ENCODE data around the gene KCTD1. TPM values are rescaled to one million over a fixed set of nuclear protein-coding genes. Genes with fewer than 3 reads are reported as not detected.

Gene KCTD1
- total and polyA plus RNA-seq, 2 donors (not counting 1 experiment from before 2014, with no cell fraction given): 2.3 to 5.0 TPM

- no peak for ATAC-seq (ENCODE audit: low read depth)
- no peaks in the 10 kb centered on the region for H3K9me3 Mint-ChIP-seq (ENCODE audit: insufficient read depth)
- Histone ChIP-seq H3K4me3 (ENCODE audit: control extremely low read depth in 1 of 5, extremely low read depth in 1 of 5, insufficient read depth in 1 of 5, low read depth in 2 of 5, low read length in 4 of 5) (no peak overlapping the region), H3K36me3 (replicated peaks in 1 of 2; ENCODE audit: control extremely low read depth in 1 of 2, control insufficient read depth in 1 of 2, extremely low read depth in 1 of 2, insufficient read depth in 2 of 2, low read length in 1 of 2) (no peaks in the 10 kb centered on the region), H3K27ac (ENCODE audit: low read length in 2 of 2) (no peak overlapping the region), H4K20me1 (ENCODE audit: control insufficient read depth, insufficient read depth, low read length, poor library complexity, severe bottlenecking) (no peaks in the 10 kb centered on the region), H3K27me3 (replicated peaks in 1 of 4; ENCODE audit: control extremely low read depth in 1 of 4, control insufficient read depth in 3 of 4, insufficient read depth in 4 of 4, low read length in 3 of 4) (no peaks in the 10 kb centered on the region), H2AFZ (ENCODE audit: insufficient read depth, low read depth, low read length, poor library complexity, severe bottlenecking) (no peak overlapping the region), H3K9me3 (ENCODE audit: control extremely low read depth in 1 of 3, control insufficient read depth in 2 of 3, insufficient read depth in 1 of 3, low read length in 2 of 3) (no peaks in the 10 kb centered on the region), H3K4me1 (ENCODE audit: control insufficient read depth in 2 of 2, insufficient read depth in 2 of 2, low read length in 2 of 2) (no peaks in the 10 kb centered on the region), H3K9ac (ENCODE audit: low read length) (no peak overlapping the region), H3K4me2 (replicated peaks; ENCODE audit: low read depth, low read length, poor library complexity, severe bottlenecking) (no peak overlapping the region), H3K79me2 (ENCODE audit: control insufficient read depth, insufficient read depth, low read length) (no peaks in the 10 kb centered on the region)
- no peaks in the 10 kb centered on the region for H3K4me1 Mint-ChIP-seq
- TF ChIP-seq CTCF (IDR thresholded peaks at IDR 0.05): no peak
- no peak for TF ChIP-seq EZH2 (IDR thresholded peaks at IDR 0.05; ENCODE audit: borderline replicate concordance, insufficient read depth, low read depth, low read length, poor library complexity, severe bottlenecking)
- ChIA-PET CTCF (interaction anchor here (0.6 kb wide), 1 partner anchor 1881 kb away, joined by 4 read pairs; no protein-coding TSS in a partner anchor), POLR2A (no interaction called here)
- no peak overlapping the region for H3K4me3 Mint-ChIP-seq
- H3K27me3 Mint-ChIP-seq: no peaks in the 10 kb centered on the region
- no peak overlapping the region for H3K27ac Mint-ChIP-seq
- intact Hi-C loops (cut with micrococcal nuclease): no loop called here
- DNase-seq: no peak
- 100% methylated on average over 1 of the region's 4 CpGs for WGBS (ENCODE audit: insufficient coverage)
These were observed 64.7 kb downstream of the KCTD1 start for GRCh38 chr18:26483633-26484032.

GRCh38 chr18:26482569-26482968 lies 65.8 kb downstream of the KCTD1 start:
- Histone ChIP-seq H3K79me2 (ENCODE audit: control insufficient read depth, insufficient read depth, low read length) (no peaks in the 10 kb centered on the region), H4K20me1 (ENCODE audit: control insufficient read depth, insufficient read depth, low read length, poor library complexity, severe bottlenecking) (no peaks in the 10 kb centered on the region), H3K9me3 (ENCODE audit: control extremely low read depth in 1 of 3, control insufficient read depth in 2 of 3, insufficient read depth in 1 of 3, low read length in 2 of 3) (no peaks in the 10 kb centered on the region), H3K4me3 (ENCODE audit: control extremely low read depth in 1 of 5, extremely low read depth in 1 of 5, insufficient read depth in 1 of 5, low read depth in 2 of 5, low read length in 4 of 5) (no peak overlapping the region), H3K4me2 (replicated peaks; ENCODE audit: low read depth, low read length, poor library complexity, severe bottlenecking) (no peak overlapping the region), H2AFZ (ENCODE audit: insufficient read depth, low read depth, low read length, poor library complexity, severe bottlenecking) (no peak overlapping the region), H3K4me1 (ENCODE audit: control insufficient read depth in 2 of 2, insufficient read depth in 2 of 2, low read length in 2 of 2) (no peaks in the 10 kb centered on the region), H3K27ac (ENCODE audit: low read length in 2 of 2) (no peak overlapping the region), H3K9ac (ENCODE audit: low read length) (no peak overlapping the region), H3K36me3 (replicated peaks in 1 of 2; ENCODE audit: control extremely low read depth in 1 of 2, control insufficient read depth in 1 of 2, extremely low read depth in 1 of 2, insufficient read depth in 2 of 2, low read length in 1 of 2) (no peaks in the 10 kb centered on the region), H3K27me3 (replicated peaks in 1 of 4; ENCODE audit: control extremely low read depth in 1 of 4, control insufficient read depth in 3 of 4, insufficient read depth in 4 of 4, low read length in 3 of 4) (no peaks in the 10 kb centered on the region)
- Mint-ChIP-seq H3K4me1 (no peaks in the 10 kb centered on the region), H3K4me3 (no peak overlapping the region), H3K27ac (no peak overlapping the region), H3K27me3 (no peaks in the 10 kb centered on the region), H3K9me3 (ENCODE audit: insufficient read depth) (no peaks in the 10 kb centered on the region)
- 83% methylated on average over 2 of the region's 5 CpGs for WGBS (ENCODE audit: insufficient coverage)
- CTCF ChIA-PET: no interaction called here
- POLR2A ChIA-PET: no interaction called here
- intact Hi-C loops (cut with micrococcal nuclease): no loop called here
- ATAC-seq (ENCODE audit: low read depth) (no peak), DNase-seq (no peak)
- no peak for TF ChIP-seq EZH2 (IDR thresholded peaks at IDR 0.05; ENCODE audit: borderline replicate concordance, insufficient read depth, low read depth, low read length, poor library complexity, severe bottlenecking)
- TF ChIP-seq CTCF (IDR thresholded peaks at IDR 0.05): no peak

All from B cell (primary cell).